ENCODE measurements around the gene IRX5. TPM values are rescaled to one million over a fixed set of nuclear protein-coding genes. Genes with fewer than 3 reads are reported as not detected.

IRX5 gene
- polyA plus RNA-seq, 1 donor from 2014 or later: 0.14 TPM

GRCh38 chr16:54883358-54883757 lies 47.3 kb upstream of the IRX5 start:
- H3K9me3 ChIP-seq (ENCODE audit: low read length): no peaks in the 10 kb centered on the region
- no peak overlapping the region for H2AFZ ChIP-seq (ENCODE audit: low read depth, low read length)
- H3K4me2 ChIP-seq (ENCODE audit: low read length): no peak overlapping the region
- no peaks in the 10 kb centered on the region for H3K9me2 ChIP-seq (ENCODE audit: insufficient read depth, low read length)
- no peaks in the 10 kb centered on the region for H3K79me2 ChIP-seq (replicated peaks; ENCODE audit: insufficient read depth, low read length)
- no peaks in the 10 kb centered on the region for H4K20me1 ChIP-seq (ENCODE audit: insufficient read depth)
- H3K27ac ChIP-seq (ENCODE audit: low read length): no peak overlapping the region
- no peaks in the 10 kb centered on the region for H3K27me3 ChIP-seq (ENCODE audit: insufficient read depth, low read depth, low read length)
- H3K36me3 ChIP-seq (ENCODE audit: insufficient read depth, low read length): no peaks in the 10 kb centered on the region
- H3F3A ChIP-seq (ENCODE audit: insufficient read depth, low read length, poor library complexity, severe bottlenecking): no peaks in the 10 kb centered on the region
- no peak overlapping the region for H3K4me3 ChIP-seq (ENCODE audit: low read length)
- TF ChIP-seq EZH2 (IDR thresholded peaks at IDR 0.05; ENCODE audit: borderline replicate concordance, insufficient read depth, low read length, poor library complexity, severe bottlenecking): no peak
- TF ChIP-seq POLR2AphosphoS5 (IDR thresholded peaks at IDR 0.05): no peak
- no peak for TF ChIP-seq SMC3 (conservative IDR thresholded peaks at IDR 0.05; ENCODE audit: poor library complexity)
- TF ChIP-seq CTCF (IDR thresholded peaks at IDR 0.05; ENCODE audit: poor library complexity, severe bottlenecking): no peak
- TF ChIP-seq RAD21 (conservative IDR thresholded peaks at IDR 0.05): no peak
- no peak for TF ChIP-seq REST (IDR thresholded peaks at IDR 0.05; ENCODE audit: borderline replicate concordance)
- no peak for TF ChIP-seq MXI1 (conservative IDR thresholded peaks at IDR 0.05; ENCODE audit: poor library complexity, severe bottlenecking)
- TF ChIP-seq EP300 (conservative IDR thresholded peaks at IDR 0.05; ENCODE audit: poor library complexity, severe bottlenecking): no peak
- TF ChIP-seq TAF1 (IDR thresholded peaks at IDR 0.05; ENCODE audit: low read depth): no peak
- H3K9ac ChIP-seq (ENCODE audit: low read length): no peak overlapping the region

- H3K27ac ChIP-seq (ENCODE audit: low read length): no peak overlapping the region
- H3F3A ChIP-seq (ENCODE audit: insufficient read depth, low read length, poor library complexity, severe bottlenecking): no peaks in the 10 kb centered on the region
- no peak overlapping the region for H3K4me2 ChIP-seq (ENCODE audit: low read length)
- H4K20me1 ChIP-seq (ENCODE audit: insufficient read depth): no peaks in the 10 kb centered on the region
- TF ChIP-seq REST (IDR thresholded peaks at IDR 0.05; ENCODE audit: borderline replicate concordance) (no peak), EP300 (conservative IDR thresholded peaks at IDR 0.05; ENCODE audit: poor library complexity, severe bottlenecking) (no peak)
- H3K9ac ChIP-seq (ENCODE audit: low read length): no peak overlapping the region
- H2AFZ ChIP-seq (ENCODE audit: low read depth, low read length): no peak overlapping the region
- no peaks in the 10 kb centered on the region for H3K9me3 ChIP-seq (ENCODE audit: low read length)
- no peaks in the 10 kb centered on the region for H3K79me2 ChIP-seq (replicated peaks; ENCODE audit: insufficient read depth, low read length)
- H3K27me3 ChIP-seq (ENCODE audit: insufficient read depth, low read depth, low read length): no peaks in the 10 kb centered on the region
- no peaks in the 10 kb centered on the region for H3K36me3 ChIP-seq (ENCODE audit: insufficient read depth, low read length)
- H3K9me2 ChIP-seq (ENCODE audit: insufficient read depth, low read length): no peaks in the 10 kb centered on the region
- no peak overlapping the region for H3K4me3 ChIP-seq (ENCODE audit: low read length)
Measured at GRCh38 chr16:54886078-54886477, 44.6 kb upstream of the IRX5 start.

All from neural cell (in vitro differentiated cells).